Measurements from ENCODE around the gene SLC22A25. TPM values are rescaled to one million over a fixed set of nuclear protein-coding genes. Genes with fewer than 3 reads are reported as not detected.

The SLC22A25 gene
- total RNA-seq, 2 donors from 2014 or later, result not detected

DNA sequence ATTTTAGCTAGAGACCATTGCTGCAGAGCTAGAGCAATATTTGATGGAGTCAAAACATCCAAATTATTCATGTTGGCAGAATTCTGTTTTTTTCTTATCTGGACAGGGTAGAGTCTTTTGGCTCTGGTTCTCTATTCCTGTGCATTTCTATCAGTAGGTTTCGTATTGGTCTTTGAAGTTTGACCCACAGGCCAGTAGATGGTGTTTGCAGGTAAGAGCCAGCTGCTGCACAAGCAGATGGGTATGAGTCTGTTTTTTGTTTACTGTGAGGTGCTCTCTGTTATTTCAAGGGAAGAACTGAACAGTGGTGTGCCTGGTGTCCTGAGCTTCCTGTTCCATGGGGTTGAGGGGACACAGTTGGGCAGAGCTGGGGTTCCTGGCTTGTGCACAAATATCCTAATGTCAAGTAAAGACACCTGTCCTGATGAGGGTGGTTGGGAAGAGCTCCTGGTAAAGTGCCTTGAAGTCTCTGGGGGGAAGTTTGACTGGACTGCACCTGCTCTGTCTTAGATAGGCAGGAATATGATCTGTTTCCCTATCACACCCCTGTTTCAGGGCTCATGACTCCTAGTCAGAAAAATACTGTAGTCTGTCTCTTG is 34.0 kb upstream of the SLC22A25 start:
- Histone ChIP-seq H3K9me3 (no peaks in the 10 kb centered on the region), H3K4me3 (no peak overlapping the region), H3K4me1 (ENCODE audit: control insufficient read depth in 1 of 2, low read depth in 2 of 2) (peaks cover 0 to 9% of the 10 kb centered on the region in 2 donors), H3K36me3 (no peaks in the 10 kb centered on the region), H3K27me3 (replicated peaks; ENCODE audit: insufficient read depth) (no peaks in the 10 kb centered on the region), H3K27ac (no peak overlapping the region)
- no peak for ATAC-seq (ENCODE audit: insufficient number of reproducible peaks, low FRiP score, low read depth)
- DNase-seq (ENCODE audit: low spot score), result no peak
- TF ChIP-seq, protein P1, sequence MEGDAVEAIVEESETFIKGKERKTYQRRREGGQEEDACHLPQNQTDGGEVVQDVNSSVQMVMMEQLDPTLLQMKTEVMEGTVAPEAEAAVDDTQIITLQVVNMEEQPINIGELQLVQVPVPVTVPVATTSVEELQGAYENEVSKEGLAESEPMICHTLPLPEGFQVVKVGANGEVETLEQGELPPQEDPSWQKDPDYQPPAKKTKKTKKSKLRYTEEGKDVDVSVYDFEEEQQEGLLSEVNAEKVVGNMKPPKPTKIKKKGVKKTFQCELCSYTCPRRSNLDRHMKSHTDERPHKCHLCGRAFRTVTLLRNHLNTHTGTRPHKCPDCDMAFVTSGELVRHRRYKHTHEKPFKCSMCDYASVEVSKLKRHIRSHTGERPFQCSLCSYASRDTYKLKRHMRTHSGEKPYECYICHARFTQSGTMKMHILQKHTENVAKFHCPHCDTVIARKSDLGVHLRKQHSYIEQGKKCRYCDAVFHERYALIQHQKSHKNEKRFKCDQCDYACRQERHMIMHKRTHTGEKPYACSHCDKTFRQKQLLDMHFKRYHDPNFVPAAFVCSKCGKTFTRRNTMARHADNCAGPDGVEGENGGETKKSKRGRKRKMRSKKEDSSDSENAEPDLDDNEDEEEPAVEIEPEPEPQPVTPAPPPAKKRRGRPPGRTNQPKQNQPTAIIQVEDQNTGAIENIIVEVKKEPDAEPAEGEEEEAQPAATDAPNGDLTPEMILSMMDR (IDR thresholded peaks at IDR 0.05), result no peak

DNA sequence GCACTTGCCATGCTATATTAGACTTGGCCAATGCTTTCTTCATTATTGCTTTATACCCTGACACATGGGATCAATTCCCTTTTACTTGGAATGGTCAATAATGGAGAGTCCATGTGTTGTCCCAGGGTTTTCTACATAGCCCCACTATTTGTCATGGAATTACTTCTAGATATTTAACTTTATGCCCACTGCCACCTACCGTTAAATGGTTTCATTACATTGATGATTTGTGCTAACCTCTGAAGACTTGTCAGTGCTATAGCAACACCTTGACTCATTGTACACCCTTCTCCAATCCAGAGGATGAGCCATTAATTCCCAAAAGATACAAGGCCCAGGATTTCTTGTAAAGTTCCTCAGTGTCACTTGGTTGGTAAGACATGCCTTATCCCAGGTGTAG is 31.4 kb upstream of the SLC22A25 start:
- Histone ChIP-seq H3K4me3 (no peak overlapping the region), H3K27ac (no peak overlapping the region), H3K36me3 (no peaks in the 10 kb centered on the region), H3K27me3 (replicated peaks; ENCODE audit: insufficient read depth) (no peaks in the 10 kb centered on the region), H3K4me1 (ENCODE audit: control insufficient read depth in 1 of 2, low read depth in 2 of 2) (no peaks in the 10 kb centered on the region), H3K9me3 (no peaks in the 10 kb centered on the region)
- DNase-seq (ENCODE audit: low spot score) (no peak), ATAC-seq (ENCODE audit: insufficient number of reproducible peaks, low FRiP score, low read depth) (no peak)
- TF ChIP-seq, protein P1 (IDR thresholded peaks at IDR 0.05), result no peak

DNA sequence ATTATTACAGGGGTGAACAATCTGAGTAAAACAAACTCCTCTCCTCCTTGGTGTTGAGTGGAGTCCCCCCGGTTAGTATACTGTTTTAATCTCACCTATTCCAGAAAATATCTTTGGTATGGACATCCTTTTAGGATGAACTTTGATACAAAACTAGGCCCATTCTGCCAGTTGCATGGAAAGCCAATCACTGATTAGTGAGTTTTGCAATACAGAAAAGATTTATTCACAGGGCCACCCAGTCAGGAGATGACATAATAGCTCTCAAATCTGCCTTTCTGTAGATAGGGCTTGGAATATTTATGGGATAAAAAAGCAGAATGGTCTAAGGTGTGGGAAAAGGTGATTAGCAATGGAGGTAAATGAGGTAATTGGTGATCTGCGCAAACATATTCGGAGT is 30.3 kb upstream of the SLC22A25 start:
- DNase-seq (ENCODE audit: low spot score), result no peak
- ATAC-seq (ENCODE audit: insufficient number of reproducible peaks, low FRiP score, low read depth), result no peak
- no peaks in the 10 kb centered on the region for H3K4me1 ChIP-seq (ENCODE audit: control insufficient read depth in 1 of 2, low read depth in 2 of 2)
- H3K27ac ChIP-seq, result no peak overlapping the region
- TF ChIP-seq, protein P1 (IDR thresholded peaks at IDR 0.05), result no peak
- H3K4me3 ChIP-seq, result no peak overlapping the region
- no peaks in the 10 kb centered on the region for H3K36me3 ChIP-seq
- H3K9me3 ChIP-seq, result no peaks in the 10 kb centered on the region
- H3K27me3 ChIP-seq (replicated peaks; ENCODE audit: insufficient read depth), result no peaks in the 10 kb centered on the region

DNA sequence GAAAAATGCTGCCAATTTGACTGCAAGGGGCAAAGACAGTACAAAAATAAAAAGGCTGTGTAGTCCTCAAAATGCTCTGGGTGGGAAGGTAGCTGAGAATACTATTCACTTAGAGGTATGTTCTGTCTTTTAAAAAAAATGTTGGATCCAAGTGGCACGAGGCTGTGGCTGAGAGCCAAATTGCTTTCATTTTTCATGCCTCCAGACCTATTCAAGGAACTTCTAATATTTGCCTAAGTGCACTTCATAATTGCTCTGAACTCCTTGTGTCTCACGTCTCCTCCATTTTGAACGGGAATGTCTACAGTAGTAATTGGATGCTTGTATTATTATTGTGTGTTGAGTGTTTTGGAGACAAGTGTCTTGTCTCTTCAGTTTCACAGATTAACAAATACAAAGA is 19.1 kb upstream of the SLC22A25 start:
- DNase-seq (ENCODE audit: low spot score) (no peak), ATAC-seq (ENCODE audit: insufficient number of reproducible peaks, low FRiP score, low read depth) (no peak)
- Histone ChIP-seq H3K4me3 (no peak overlapping the region), H3K27ac (no peak overlapping the region), H3K36me3 (no peaks in the 10 kb centered on the region), H3K27me3 (replicated peaks; ENCODE audit: insufficient read depth) (no peaks in the 10 kb centered on the region), H3K9me3 (no peaks in the 10 kb centered on the region), H3K4me1 (ENCODE audit: control insufficient read depth in 1 of 2, low read depth in 2 of 2) (no peaks in the 10 kb centered on the region)
- TF ChIP-seq, protein P1 (IDR thresholded peaks at IDR 0.05), result no peak

DNA sequence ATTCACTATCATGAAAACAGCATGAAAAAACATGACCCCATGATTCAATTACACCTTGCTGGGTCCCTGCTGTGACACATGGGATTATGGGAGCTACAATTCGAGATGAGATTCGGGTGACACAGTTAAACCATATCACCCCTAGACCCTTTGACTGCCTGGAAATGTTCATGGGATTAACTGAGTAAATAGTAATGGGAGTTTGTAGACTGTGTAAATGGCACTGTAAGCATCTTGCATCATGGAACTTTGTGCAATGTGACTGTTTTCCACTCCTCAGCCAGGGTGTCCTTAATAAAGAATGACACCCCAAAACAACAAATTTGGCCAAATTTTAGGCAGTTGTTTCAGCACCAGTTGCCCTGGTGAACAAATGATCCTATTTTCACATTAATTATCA is 7.9 kb upstream of the SLC22A25 start:
- Histone ChIP-seq H3K36me3 (no peaks in the 10 kb centered on the region), H3K27me3 (replicated peaks; ENCODE audit: insufficient read depth) (no peaks in the 10 kb centered on the region), H3K4me3 (no peak overlapping the region), H3K9me3 (no peaks in the 10 kb centered on the region), H3K27ac (no peak overlapping the region), H3K4me1 (ENCODE audit: control insufficient read depth in 1 of 2, low read depth in 2 of 2) (no peaks in the 10 kb centered on the region)
- ATAC-seq (ENCODE audit: insufficient number of reproducible peaks, low FRiP score, low read depth), result no peak
- TF ChIP-seq, protein P1 (IDR thresholded peaks at IDR 0.05), result no peak
- DNase-seq (ENCODE audit: low spot score), result no peak

Measured in thoracic aorta (tissue), 2 donors.